ENCODE results near the gene SYCP3.

- no peak for TF ChIP-seq CTCF (IDR thresholded peaks at IDR 0.05)
- no peak for TF ChIP-seq POLR2AphosphoS5 (IDR thresholded peaks at IDR 0.05)
These were observed 1.7 kb upstream of the SYCP3 start for GRCh38 chr12:101740980-101741379.

Data from suprapubic skin (tissue), 3 donors.